HG02885 (cell line): ENCODE measurements around the gene ABHD12.

Experiments
- ATAC-seq: cut with Tn5 transposase; IDR thresholded peaks from one replicate; pipeline ENCODE4 v1.9.1; 2021; ENCODE audit warnings: mild to moderate bottlenecking; ENCODE audit not compliant: unreplicated experiment, poor library complexity

Gene ABHD12

DNA sequence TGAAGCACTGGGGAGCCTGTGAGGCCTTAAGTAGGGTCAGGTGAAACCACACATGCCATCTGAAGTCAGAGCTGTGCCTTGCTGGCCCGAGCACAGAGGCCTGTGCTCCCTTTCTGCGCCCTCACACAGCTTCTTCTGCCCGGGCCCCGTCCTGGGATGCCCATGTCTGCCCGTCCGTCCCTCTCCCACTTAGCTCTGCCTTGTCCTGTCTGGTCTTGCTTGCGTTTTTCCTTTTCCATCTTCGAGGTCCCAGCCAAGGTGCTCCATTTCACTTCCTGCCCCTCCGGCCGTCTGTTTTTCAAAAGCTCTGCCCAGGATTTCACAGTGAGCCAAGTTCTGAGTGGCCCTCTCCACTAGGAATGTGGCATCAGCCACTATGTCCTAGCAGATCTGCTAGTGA lies 97.1 kb downstream of the ABHD12 start:
- ATAC-seq = no peak

- ATAC-seq = no peak
These were observed 98.3 kb downstream of the ABHD12 start for GRCh38 chr20:25292176-25292891.

DNA sequence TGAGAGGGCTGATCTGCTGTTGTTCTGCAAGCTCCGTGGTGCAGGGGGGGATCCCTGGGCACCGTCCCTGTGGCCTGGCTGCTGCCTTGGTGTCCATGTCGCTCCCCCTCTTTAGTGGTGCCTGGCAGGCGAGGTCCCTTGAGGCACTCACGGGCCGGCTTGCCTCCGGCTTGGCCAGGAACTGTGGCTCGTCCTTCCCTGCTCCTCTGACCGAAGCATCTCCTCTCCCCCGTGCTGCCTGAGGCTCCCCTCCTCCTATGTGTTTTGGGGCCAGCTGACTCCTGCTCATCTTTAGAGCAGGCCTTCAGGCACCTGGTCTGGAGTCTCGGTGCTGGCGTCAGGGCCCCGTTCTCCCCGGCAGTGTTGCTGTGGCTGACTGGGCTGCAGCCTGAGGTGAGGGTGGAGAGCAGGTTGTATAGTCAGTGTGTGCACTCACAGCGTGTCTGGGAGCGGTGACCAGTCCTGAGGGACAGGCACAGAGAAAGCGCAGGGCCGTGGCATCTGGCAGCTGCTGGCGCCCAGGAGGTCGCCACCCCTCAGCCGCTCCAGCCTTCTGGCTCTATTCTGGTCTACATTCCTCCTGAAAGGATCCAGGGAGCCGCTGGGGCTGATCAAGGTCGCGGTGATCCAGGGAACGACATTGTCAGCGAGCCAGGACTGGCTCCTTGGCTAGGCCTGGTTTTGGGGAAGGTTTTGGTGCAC lies 99.1 kb downstream of the ABHD12 start:
- ATAC-seq = no peak

GRCh38 chr20:25290646-25291431 lies 99.8 kb downstream of the ABHD12 start:
- no peak for ATAC-seq

GRCh38 chr20:25289886-25290597 lies 100.6 kb downstream of the ABHD12 start:
- ATAC-seq = no peak

DNA sequence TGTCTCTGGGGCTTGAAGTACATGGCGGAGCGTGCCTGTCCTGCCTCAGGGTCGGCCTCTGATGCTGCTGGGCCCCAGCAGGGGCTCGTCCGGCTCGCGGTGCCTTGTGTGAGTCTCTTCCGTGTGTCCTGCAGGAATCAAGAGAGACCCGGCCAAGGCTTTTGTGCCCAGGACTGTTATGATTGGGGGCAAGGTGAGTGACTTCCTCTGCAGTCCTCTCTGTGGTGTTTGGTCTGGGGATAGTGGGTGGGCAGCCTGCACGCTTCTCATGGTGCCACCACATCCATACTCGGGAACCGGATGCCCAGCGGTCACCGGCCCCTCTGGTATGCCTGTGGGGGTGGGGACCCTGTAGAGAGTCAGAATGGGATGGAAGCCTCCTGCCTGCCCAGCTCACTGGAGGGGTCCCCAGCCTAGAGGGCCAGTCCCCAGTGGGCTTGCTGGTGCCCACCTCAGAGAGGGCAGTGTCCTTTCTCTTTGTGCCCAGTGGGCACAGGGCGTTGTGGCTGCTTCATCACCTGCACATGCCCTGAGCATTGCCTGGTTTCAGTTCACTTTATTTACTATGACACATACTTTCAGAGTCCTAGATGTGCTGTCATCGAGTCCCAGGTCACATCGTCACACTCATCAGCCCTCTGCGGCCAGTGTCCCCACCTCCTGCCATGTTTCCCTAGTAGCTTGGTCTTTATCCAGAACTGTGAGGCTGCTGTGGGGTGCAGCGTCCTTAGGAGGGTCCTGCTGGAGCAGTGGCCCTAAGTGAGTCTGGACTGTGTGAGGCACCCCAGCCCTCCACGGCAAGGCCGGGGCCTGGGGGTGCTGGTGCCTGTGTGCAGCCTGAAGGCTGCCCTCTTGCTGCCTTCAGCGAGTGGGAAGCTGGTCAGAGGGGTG lies 102.1 kb downstream of the ABHD12 start:
- ATAC-seq = peak; percentile 98

GRCh38 chr20:25287631-25288290 lies 102.9 kb downstream of the ABHD12 start:
- ATAC-seq = no peak

DNA sequence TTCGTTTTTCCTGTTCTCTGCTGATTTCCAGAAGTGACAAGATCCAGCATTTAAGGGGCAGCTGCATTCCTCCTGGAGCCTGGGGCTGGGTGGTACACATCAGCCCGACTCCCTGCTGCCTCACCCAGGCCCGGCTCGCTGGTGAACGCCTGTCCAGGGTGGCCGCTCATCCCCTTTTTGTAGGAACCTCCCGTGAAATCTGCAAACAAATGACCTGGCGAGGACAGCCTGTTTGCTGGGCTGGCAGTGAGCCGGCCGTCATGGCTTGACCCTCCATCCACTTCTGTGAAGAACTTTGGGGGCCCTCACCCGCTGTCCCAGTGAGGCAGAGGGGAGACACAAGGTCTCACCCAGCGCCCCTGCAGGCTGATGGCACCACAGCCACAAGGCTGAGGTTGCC lies 103.7 kb downstream of the ABHD12 start:
- ATAC-seq = no peak

DNA sequence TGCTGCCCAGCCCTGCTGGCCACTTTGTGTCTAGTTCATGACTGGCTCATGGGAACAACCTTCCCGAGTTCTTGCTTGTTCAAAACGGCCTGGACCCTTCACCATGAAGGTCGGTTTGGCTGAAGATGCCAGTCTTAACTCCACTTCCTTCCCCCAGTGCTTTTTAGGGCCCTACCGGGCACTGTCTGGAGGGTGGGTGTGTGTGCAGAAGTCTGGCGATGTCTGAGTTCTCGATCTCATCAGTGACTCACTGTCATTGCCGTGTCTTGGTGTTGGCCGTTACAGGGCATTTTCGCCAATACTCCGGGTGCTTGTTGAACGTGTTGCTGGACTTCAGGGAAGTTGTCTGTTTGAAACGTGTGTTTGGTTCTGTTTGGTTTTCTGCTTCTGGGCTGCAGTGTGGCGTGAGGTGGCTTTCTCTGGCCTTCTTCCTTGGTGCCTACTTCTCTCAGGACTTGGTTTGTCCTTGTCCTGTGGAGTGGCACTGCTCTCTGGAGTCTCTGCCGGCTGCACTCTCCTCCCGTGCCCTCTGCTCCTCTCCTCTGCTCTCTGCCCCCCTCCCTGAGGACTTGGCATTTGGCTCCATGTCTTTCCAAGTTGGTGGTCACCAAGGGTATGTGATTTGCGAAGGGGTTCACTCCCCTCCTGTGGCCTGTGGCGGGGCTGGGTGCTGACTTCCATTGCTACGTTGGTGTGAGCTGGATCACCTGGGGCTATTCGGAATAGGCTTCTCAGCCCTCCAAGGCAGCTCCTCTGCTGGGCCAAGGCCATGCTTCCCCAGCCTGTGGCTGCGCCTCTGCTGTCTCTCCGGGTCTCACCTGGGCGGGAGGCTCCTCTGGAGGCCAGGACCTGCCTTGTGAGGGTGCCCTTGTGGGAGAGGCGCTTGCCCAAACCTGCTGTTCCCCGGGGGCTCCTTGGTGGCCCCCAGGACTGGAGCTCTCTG lies 104.5 kb downstream of the ABHD12 start:
- ATAC-seq = no peak

DNA sequence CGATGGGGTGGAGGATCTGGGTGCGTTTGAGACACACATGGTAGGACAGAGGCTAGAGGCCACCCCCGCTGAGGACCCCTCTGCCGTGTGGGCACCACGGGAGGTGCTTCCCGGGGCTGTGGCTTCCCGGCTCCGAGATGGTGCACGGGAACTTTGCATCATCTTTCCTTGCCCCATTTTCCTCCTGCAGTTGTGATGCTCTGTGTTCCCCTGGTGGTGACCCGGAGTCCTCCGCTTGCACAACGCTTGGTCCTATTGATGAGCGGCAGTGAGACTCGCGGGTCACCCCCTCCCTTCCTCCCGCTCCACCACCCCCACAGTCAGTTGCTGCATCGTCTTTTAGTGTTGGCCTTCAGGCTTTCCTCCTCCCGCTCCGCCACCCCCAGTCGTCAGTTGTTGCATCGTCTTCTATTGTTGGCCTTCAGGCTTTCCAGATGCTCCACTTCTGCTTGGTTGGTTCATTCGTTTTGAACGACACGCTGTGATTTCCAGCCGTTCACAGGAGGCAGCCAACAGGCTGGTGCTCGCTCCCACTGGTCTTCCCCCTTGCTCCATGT lies 105.5 kb downstream of the ABHD12 start:
- ATAC-seq = no peak

DNA sequence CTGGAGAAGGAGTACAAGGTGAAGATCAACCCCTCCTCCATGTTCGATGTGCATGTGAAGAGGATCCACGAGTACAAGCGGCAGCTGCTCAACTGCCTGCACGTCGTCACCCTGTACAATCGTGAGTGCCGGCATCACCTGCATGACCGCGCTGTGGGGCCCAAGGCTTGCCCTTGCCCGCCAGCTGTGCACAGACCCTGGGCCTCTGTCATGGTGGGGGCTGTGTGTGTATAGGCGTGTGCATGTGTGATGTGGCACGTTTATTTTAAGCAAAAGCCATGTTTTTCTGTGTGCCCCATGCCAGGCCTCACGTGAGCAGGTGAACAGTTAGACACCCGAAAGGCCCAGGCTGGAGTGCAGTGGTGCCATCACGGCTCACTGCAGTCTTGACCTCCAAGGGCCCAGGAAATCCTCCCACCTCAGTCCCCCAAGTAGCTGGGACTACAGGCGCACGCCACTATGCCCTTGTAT lies 106.5 kb downstream of the ABHD12 start:
- ATAC-seq = no peak

DNA sequence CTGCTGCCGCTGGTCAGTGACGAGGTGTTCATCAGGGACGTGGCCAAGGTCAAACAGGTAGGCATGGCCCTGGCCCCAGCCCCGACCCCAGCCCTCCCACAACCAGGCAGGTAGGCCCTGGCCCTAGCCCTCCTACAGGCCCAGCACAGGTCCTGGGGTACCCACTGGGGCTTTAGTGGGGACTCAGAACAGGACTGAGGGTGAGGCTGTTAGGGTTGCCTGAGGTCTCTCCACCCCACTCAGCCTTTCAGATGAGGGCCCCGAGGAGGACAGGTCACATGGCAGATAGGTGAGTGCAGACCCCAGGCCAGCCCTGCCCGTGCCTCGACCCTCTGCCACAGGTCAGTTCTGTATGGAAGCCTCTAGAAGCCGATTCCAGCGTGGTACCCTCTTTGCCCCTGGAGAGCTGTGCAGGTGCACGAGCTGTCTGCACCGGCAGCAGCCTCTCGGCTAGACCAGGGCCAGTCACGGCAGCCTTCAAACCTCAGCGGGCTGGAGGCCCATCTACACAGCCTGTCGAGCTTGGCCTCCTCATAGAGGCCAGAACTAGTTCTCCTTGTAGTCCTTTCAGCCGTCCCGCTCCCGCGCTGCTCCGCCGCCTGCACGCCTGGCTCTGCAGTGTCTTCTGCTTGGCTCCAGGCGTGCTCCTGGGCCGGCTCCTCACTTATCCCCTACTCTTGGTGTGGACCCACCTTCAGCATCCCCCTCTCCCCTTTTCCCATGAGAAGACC lies 107.2 kb downstream of the ABHD12 start:
- ATAC-seq = no peak

- no peak for ATAC-seq
These were observed 107.8 kb downstream of the ABHD12 start for GRCh38 chr20:25282796-25283195.

GRCh38 chr20:25282034-25282781 lies 108.4 kb downstream of the ABHD12 start:
- peak; percentile 21 for ATAC-seq

DNA sequence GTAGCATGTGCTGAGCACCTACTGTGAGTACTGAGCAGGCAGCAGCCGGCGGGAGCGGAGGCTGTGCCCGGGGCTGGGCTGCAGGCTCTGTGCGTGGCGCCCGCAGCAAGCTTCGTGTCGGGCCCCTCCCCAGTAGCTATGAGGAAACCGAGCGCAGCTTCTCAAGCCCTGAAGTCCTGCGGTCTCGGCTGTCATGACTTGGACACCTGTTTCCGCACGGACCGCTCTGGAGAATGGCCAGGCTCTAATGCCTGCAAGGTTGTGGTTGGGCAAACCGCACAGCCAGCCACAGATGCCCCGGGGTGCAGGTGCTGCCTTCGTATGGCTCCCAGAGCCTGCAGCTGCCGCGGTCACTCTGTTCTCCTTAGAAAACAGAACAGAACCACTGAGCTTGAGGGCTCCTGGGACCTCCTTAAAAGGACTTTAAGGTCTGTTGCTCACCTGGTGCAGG lies 109.1 kb downstream of the ABHD12 start:
- peak; percentile 74 for ATAC-seq
